NK-92 treated with Interleukin-12 subunit alpha and Interleukin-12 subunit beta, amount 100 ng/mL, for 24 hours (cell line): Measurements from ENCODE around the gene PPP1R26.
"Not testable (repeated sequence)": the region's sequence is repeated elsewhere in the genome, so short reads cannot be mapped to it uniquely, and the experiment has no call there.

Source experiments
- DNase-seq: peaks from one replicate; lab custom pipeline; 2025; lab: John Stamatoyannopoulos, UW

PPP1R26 gene

DNA sequence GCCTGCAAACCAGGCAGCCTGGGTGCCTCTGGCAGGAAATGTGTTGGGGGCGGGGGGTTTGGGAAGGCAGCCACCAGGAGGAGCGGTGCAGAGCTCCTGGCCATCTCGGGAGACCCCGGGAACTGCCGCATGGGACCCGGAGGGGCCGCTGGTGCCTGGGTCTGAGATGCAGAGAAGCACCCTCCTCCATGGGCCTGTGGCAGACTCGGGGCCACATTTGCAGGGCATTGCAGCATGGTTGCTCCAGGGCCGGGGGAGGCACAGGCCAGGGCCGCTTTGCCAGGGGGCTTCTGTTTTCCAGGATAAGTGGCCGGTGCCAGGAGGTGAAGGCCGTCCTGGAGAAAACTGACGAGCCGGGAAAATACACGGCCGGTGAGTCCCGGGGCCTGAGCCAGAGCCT lies 43.3 kb downstream of the PPP1R26 start:
- DNase-seq, result no peak

DNA sequence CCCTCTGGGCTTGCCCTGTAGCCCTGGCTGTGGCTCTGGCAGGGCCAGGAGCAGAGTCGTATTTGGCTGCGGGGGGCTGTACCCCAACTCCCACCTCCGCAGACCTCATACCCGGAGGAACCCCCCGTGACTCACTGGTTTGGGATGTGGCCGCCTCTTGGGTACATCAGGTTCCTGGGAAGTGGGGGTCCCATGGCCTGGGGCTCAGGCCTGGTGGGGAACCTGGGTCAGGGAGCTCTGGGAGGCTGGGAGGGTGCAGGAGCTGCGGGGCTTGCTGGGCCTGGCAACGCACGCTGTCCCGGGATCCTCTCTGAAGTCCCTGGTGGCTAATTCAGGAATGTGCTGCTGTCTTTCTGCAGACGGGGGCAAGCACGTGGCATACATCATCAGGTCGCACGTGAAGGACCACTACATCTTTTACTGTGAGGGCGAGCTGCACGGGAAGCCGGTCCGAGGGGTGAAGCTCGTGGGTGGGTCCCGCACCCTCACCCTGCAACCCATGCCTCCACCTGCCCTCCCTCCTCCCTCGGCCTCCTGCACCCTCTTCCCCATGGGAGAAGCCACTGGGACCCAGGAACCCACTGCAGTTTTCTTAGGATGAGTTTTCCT lies 44.0 kb downstream of the PPP1R26 start:
- DNase-seq, result no peak

DNA sequence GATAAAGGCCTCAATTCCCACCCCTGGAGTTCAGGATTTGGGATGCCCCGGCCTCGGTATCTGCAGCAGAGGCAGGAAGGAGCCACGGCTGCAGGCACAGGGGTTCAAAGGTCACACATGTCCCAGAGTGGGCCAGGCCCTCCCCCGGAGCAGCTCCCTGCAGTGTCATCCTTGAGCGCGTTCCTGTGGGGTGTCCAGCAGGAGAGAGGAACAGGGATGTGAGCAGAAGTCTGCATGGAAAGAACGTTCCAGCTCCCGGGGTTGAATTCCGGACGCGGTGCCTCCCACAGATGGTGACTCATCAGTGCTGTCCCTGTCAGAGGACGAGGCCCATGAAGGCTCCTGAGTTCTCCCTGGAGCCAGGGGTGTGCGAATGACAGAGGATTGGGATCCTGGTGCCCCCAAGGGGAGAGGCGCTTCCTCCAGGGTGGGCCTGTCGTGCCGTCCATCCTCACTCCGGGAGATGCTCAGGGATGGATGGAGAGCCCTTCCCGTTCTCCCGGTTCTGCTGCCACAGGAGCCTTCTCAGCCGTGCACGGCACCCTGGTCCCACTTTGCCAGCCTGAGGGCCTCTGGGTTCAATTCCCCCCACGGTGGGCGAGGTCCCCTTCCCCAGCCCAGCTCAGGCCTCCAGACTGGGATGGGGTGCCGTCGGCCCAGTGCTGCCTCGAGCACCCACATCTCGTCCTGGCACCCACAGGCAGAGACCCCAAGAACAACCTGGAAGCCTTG lies 44.7 kb downstream of the PPP1R26 start:
- no peak for DNase-seq

DNA sequence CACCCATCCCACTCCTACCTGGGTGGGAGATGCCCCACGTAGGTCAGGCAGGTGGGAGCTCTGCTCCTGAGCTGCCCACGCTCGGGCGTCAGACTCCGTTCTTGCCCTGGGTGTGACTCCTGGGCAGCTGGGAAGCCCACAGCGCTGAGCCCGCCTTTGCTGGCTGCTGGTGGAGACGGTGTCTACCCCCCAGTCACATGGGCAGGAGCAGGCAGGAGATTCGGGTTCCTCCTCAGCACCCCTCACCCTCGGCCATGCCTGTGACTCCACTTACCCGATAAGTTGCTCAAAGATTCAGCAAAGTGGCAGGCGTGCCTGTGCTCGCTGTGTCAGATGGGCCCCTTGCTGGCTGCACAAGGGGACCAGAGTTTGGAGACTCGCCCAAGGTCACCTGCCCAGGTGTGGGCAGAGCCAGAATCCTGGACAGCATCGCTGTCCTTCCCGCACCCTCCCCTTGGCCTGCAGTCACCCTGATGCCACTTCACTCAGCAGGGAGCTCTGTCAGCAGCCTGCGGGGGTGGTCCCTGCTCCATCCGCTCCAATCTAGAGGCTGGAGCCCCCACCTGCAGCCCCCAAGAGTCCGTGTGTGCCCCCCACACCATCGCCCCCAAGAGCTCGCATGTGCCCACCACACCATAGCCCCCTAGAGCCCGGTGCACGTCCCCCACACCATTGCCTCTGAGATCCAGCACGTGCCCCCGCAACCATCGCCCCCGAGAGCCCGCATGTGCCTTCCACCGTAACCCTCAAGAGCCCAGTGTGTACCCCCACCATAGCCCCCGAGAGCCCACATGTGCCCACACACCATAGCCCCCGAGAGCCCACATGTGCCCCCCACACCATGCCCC lies 45.9 kb downstream of the PPP1R26 start:
- DNase-seq, result no peak

DNA sequence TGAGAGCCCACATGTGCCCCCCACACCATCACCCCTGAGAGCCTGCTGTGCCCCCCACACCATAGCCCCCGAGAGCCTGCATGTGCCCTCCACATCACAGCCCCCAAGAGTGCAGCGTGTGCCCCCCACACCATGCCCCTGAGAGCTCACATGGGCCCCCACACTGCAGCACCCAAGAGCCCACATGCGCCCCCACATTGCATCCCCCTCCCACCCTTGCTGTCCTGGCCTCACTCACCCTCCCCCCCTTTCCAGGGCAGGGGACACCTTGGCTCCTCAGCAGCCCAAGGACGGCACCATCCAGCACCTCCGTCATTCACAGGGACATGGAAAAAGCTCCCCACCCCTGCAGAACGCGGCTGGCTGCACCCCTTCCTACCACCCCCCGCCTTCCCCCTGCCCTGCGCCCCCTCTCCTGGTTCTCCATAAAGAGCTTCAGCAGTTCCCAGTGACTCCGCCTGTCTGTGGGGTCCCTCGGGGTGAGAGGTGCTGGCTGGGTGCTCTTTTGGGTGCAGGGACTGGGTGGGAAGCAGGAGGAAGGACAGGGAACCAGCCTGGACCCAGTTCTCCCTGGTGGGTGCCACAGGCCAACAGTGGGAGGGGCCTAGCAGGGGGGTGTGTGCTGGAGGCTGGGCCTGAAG lies 46.6 kb downstream of the PPP1R26 start:
- DNase-seq, result no peak

DNA sequence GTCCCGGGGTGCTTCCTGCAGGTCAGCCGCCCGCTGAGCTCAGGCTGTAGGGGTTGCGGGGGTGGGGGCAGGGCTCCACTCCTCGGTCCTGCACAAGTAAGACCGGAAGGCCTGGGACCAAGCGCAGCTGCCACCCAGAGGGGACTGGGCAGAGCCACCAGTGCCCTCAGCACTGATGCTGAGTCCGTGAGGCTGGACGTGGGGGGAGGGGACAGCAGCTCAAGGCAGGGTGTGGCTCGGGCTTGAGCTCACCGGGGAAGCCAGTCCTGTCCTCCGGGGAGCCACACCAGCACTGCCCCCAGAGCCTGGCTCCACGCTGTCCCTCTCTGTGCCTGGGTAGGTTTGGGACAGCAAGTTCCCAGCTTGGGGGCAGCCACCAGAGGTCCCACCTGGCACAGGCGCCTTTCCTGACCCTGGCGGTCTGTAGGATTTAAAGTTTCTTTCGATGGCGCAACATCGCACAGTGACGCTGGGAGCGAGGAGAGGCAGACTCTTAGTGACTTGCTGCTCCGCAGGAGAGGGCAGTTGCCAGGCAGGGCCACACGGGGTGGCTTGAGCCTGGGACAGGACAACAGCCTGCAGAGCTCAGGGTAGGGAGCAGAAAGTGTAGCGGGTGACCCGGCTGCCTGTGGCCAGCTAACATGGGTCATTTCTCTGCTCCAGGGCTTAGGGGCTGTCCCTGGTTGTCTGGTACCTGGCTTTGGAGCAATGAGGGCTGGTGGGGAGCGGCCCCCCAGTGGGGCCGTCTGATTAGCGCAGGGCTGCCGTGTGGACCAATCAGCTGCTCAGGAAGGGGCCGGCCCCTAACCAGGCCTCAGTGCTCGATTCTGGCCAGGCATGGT lies 47.4 kb downstream of the PPP1R26 start:
- no peak for DNase-seq

DNA sequence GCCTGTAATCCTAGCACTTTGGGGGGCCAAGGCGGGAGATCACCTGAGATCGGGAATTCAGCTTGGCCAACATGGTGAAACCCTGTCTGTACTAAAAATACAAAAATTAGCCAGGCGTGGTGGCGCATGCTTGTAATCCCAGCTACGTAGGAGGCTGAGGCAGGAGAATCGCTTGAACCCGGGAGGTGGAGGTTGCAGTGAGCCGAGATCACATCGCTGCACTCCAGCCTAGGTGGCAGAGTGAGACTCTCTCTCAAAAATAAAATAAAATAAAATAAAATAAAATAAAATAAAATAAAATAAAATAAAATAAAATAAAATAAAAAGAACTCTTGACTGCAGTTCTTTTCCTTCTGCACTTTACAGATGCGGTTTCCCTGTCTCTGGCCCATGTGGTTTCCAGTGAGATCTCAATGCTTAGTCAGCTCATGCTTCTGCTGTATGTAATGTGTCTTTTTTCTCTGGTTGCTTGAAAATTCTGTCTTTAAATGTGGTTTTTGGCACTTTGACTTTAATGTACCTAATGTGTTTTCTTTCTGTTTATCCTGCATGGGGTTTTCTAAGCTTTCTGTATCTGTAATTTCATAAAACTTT lies 49.4 kb downstream of the PPP1R26 start:
- not testable (repeated sequence) for DNase-seq

DNA sequence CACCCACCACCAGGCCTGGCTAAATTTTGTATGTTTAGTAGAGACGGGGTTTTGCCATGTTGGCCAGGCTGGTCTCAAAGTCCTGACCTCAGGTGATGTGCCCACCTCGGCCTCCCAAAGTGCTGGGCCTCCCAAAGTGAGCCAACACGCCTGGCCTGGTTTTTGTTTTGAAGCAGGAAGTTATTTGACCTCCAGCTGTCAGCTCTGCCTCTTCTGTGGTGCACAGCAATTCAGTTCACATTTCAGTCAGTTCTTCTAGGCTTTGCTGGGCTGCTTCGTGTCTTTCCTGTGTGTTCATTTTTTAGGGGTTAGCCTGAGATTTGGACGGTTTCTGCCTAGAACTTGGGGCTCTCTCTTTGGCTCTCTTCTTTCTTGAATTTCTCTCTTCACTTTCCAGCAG lies 50.6 kb downstream of the PPP1R26 start:
- DNase-seq, result no peak

DNA sequence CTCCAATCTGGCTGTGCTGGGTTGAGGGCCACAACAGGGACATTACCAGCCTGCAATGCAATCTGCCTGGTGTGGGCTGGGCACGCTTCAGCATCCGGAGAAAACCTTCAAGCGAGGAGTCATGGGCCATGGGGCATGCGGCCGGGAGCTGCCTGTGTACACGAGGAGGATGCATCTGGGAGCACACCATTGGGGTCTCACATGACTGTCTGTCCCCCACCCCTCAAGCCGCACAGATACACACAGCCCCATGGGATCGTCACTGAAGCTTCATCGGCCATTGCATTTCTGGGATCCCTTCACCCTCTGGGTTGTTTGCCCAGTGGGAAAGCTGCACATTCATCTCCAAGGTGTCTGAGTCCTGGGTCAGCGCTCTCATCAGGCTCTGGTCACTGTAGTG lies 51.5 kb downstream of the PPP1R26 start:
- DNase-seq, result no peak

DNA sequence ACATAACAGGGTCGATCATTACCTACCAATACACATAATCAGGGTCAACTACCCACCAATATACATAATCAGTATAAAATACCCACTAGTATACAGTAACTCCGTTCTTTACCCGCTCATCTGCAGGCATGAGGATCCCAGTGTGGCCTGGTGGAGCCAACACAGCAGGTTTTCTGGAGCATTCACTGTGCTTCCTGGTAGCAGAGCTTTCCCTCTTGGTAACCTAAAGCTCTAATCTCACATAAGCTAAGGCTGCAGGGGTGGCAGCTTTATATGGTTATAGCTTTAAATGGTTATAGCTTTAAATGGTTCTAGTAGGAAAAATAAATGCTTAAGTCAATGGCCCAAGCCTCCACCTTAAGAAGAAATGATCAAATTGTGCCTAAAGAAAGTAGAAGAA lies 53.5 kb downstream of the PPP1R26 start:
- no peak for DNase-seq

DNA sequence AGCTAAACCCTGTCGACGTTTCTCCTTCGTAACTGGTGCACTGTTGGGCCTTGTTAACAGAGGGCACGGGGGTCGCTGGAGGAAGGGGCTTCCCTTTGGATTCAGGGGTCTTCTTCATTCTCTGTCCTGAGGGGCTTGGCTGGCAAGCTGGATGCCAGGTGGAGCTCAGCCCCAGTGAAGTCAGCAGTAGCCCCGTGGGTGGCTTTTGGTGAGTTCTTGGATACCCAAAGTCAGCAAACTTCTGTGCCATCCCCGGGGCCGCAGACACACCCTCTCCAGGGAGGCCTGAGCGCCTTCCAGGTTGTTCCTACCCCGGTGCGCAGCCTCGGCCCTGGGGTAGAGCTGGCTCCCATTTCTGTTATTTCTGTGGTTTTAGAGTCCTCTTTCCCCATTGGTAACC lies 54.1 kb downstream of the PPP1R26 start:
- no peak for DNase-seq

DNA sequence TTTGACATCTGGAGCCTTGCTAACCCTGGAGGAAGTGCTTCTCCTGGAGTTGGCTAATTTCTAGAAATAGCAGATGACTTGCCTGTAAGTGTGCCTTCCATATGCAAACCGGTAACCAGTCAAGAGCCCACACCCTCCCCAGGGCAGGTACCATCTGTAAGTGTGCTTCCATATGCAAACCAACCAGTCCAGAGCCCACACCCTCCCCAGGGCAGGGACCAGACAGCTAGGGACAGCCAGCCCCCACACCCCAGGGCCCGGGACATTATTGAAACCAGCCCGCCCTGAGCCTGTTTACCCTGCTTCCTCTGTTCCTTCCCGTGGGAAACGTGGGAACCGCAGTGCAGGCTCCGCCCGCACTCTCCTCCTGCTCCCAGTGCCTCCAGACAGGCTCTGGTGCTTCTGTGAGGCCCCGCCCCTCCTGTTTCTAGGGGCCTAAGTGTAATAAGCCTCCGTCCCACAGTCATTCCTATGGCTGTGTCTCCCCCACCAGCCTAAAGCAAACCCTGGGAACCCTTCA lies 54.7 kb downstream of the PPP1R26 start:
- DNase-seq, result not testable (repeated sequence)

DNA sequence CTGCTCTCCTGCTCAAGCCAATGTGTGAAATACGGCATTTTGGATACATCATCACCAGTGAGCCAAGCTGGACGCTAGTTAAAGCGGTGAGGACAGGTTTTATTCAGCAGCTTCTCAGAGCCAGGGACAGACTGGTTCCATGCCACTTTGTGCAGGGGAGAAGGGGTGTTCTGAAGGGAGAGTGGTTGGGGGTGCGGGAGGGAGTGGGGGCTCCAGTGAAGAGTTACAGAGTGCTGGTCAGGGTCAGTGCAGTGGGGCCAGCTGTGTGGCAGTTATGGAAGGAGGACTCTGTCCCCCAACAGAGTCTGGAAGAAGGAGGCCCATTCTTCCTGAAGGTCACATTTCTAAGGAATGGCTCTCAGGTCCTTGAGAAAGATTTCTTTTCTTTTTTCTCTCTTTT lies 55.2 kb downstream of the PPP1R26 start:
- DNase-seq, result not testable (repeated sequence)

DNA sequence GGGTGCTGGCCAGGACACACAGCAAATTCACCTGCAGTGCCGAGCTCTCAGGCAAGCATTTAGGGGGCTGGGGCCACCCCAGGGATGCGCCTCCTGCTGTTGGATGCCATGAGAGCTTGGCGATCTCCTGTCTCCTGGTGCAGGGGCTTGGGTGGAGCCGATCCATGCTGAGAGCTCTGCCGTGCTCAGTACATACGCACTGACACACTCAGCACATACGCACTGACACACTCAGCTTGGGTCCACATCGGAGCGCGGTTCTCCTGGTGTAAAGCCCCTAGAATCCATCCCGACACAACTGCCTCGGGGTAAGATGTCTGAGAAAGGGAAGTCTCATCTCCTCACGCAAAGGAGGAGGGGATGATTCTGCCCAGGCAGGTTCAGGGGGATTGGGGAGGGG lies 56.0 kb downstream of the PPP1R26 start:
- DNase-seq, result not testable (repeated sequence)

DNA sequence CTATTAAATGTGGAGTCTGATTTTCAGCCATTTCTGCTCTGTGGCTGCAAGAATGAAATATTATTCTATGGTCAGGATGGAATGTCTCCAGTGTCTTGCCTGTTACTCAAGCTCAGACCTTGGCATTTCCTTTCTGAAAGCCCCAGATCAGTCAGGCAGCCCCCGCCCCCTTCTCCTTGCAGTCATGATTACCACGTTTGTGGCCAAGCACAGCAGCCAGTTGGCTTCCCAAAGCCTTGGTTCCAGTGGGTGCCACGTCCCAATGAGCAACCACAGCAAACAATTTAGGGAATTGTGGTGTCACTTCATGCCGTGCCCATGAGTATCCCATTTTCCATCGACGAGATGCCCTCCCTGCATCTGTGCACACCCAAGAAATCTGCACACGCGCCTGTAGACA lies 56.6 kb downstream of the PPP1R26 start:
- no peak for DNase-seq
